Neural cell (in vitro differentiated cells): ENCODE measurements around the gene CPVL. TPM values are rescaled to one million over a fixed set of nuclear protein-coding genes. Genes with fewer than 3 reads are reported as not detected.

Experiments used
- H2AFZ ChIP-seq: fragments of 200-600, 300-800 bp; sonication (generic), shearing (Covaris generic); 2 replicates; pipeline ENCODE4 v1.6.0; 2014; ENCODE audit warnings: low read depth, mild to moderate bottlenecking, antibody characterized with exemption, low read length, moderate library complexity
- H3F3A ChIP-seq: fragments of 200-600 bp; shearing (Covaris generic); 2 replicates; pipeline ENCODE4 v1.6.1; 2016; ENCODE audit warnings: mild to moderate bottlenecking, moderate library complexity, mixed read lengths, antibody characterized with exemption, low read length; ENCODE audit not compliant: insufficient read depth, poor library complexity, severe bottlenecking
- H3K27ac ChIP-seq: fragments of 200-600, 300-800 bp; sonication (generic), shearing (Covaris generic); 2 replicates; pipeline ENCODE4 v1.5.1; 2014; ENCODE audit warnings: mild to moderate bottlenecking, low read length, moderate library complexity
- H3K27me3 ChIP-seq: fragments of 300-800, 200-600 bp; sonication (generic), shearing (Covaris generic); 2 replicates; pipeline ENCODE4 v1.6.0; 2014; ENCODE audit warnings: mild to moderate bottlenecking, low read depth, low read length, moderate library complexity; ENCODE audit not compliant: insufficient read depth
- H3K36me3 ChIP-seq: fragments of 300-800, 200-600 bp; sonication (generic), shearing (Covaris generic); 2 replicates; pipeline ENCODE4 v1.5.1; 2014; ENCODE audit warnings: mild to moderate bottlenecking, antibody characterized with exemption, low read length, moderate library complexity; ENCODE audit not compliant: insufficient read depth
- H3K4me2 ChIP-seq: fragments of 300-800, 200-600 bp; sonication (generic), shearing (Covaris generic); 2 replicates; pipeline ENCODE4 v1.6.0; 2014; ENCODE audit warnings: mild to moderate bottlenecking, low read length
- H3K4me3 ChIP-seq: fragments of 300-800, 200-600 bp; sonication (generic), shearing (Covaris generic); 2 replicates; pipeline ENCODE4 v1.5.1; 2014; ENCODE audit warnings: mild to moderate bottlenecking, low read length, moderate library complexity
- H3K79me2 ChIP-seq: fragments of 200-600 bp; shearing (Covaris generic); replicated peaks from 2 replicates; pipeline ENCODE4 v1.6.0; 2014; ENCODE audit warnings: mild to moderate bottlenecking, low read length, moderate library complexity; ENCODE audit not compliant: insufficient read depth
- H3K9ac ChIP-seq: fragments of 300-800, 200-600 bp; sonication (generic), shearing (Covaris generic); 2 replicates; pipeline ENCODE4 v1.6.1; 2016; ENCODE audit warnings: mild to moderate bottlenecking, low read length, mixed read lengths
- H3K9me2 ChIP-seq: fragments of 200-600 bp; shearing (Covaris generic); 2 replicates; pipeline ENCODE4 v1.6.1; 2016; ENCODE audit warnings: mild to moderate bottlenecking, low read length, mixed read lengths; ENCODE audit not compliant: insufficient read depth
- H3K9me3 ChIP-seq: fragments of 200-600, 300-800 bp; sonication (generic), shearing (Covaris generic); 2 replicates; pipeline ENCODE4 v1.6.1; 2016; ENCODE audit warnings: mild to moderate bottlenecking, mixed run types, low read length, moderate library complexity, mixed read lengths
- H4K20me1 ChIP-seq: fragments of 200-600 bp; shearing (Covaris generic); 2 replicates; pipeline ENCODE4 v1.6.1; 2016; ENCODE audit warnings: mild to moderate bottlenecking, mixed run types; ENCODE audit not compliant: insufficient read depth
- EP300 ChIP-seq: fragments of 450-650 bp; conservative IDR thresholded peaks from 2 replicates; pipeline ENCODE4 v1.6.1; 2014; ENCODE audit warnings: antibody characterized with exemption, mild to moderate bottlenecking, moderate library complexity; ENCODE audit not compliant: poor library complexity, severe bottlenecking
- EZH2 ChIP-seq: fragments of 200-600, 300-800 bp; shearing (Covaris generic), sonication (generic); IDR thresholded peaks from 2 replicates; pipeline ENCODE4 v1.6.1; 2014; ENCODE audit warnings: antibody characterized with exemption, low read length, borderline replicate concordance, mild to moderate bottlenecking; ENCODE audit not compliant: insufficient read depth, poor library complexity, severe bottlenecking
- MXI1 ChIP-seq: fragments of 450-650 bp; conservative IDR thresholded peaks from 2 replicates; pipeline ENCODE4 v1.6.1; 2014; ENCODE audit warnings: antibody characterized with exemption, mild to moderate bottlenecking; ENCODE audit not compliant: poor library complexity, severe bottlenecking
- POLR2AphosphoS5 ChIP-seq: IDR thresholded peaks from 2 replicates; pipeline ENCODE4 v1.6.1; 2012
- RAD21 ChIP-seq: fragments of 450-650 bp; conservative IDR thresholded peaks from 2 replicates; pipeline ENCODE4 v1.6.1; 2014; ENCODE audit warnings: antibody characterized with exemption, mild to moderate bottlenecking, moderate library complexity
- SMC3 ChIP-seq: fragments of 450-650 bp; conservative IDR thresholded peaks from 2 replicates; pipeline ENCODE4 v1.6.1; 2014; ENCODE audit warnings: antibody characterized with exemption, mild to moderate bottlenecking, moderate library complexity; ENCODE audit not compliant: poor library complexity
- TAF1 ChIP-seq: IDR thresholded peaks from 2 replicates; pipeline ENCODE4 v1.6.1; 2012; ENCODE audit warnings: low read depth
- polyA plus RNA-seq: library from polyadenylated mRNA; depleted of rRNA; stranded (reverse); fragments of >200 nt; gene quantifications from 2 replicates; pipeline ENCODE4 v1.2.3, GENCODE V29; 2014
- TF ChIP-seq, protein P1 (sequence below): fragments of 450-650 bp; IDR thresholded peaks from 2 replicates; pipeline ENCODE4 v1.5.1; 2014; ENCODE audit warnings: antibody characterized with exemption, mild to moderate bottlenecking, moderate library complexity; ENCODE audit not compliant: poor library complexity, severe bottlenecking
- TF ChIP-seq, protein P2 (sequence below): IDR thresholded peaks from 2 replicates; pipeline ENCODE4 v1.6.1; 2012; ENCODE audit warnings: borderline replicate concordance

The CPVL gene
- polyA plus RNA-seq, 1 donor from 2014 or later = 13.0 TPM

DNA sequence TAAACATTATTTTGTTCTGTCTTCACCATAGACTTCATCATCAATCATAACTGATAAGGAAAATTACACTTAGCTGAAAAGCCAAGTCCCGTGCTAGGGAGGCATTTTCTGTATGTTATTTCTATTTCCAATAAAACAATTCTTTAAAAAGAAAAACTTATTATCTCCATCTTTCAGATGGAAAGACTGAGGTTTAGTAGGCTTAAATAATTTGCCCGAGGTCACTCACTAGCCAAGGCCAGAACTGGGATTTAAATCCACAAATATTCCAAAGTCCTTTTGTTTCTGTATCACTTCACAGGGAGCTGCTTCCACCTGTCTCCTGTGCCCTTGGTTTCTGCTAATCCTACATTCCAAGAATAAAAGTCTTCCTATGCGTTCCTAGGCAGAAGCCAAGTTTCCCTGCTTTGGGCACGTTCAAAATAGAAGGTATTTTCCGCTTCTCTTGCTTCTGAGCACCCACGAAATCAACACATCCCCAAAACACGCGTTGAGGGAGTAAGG is 732 bp downstream of the CPVL start:
- no peak overlapping the region for H2AFZ ChIP-seq

DNA sequence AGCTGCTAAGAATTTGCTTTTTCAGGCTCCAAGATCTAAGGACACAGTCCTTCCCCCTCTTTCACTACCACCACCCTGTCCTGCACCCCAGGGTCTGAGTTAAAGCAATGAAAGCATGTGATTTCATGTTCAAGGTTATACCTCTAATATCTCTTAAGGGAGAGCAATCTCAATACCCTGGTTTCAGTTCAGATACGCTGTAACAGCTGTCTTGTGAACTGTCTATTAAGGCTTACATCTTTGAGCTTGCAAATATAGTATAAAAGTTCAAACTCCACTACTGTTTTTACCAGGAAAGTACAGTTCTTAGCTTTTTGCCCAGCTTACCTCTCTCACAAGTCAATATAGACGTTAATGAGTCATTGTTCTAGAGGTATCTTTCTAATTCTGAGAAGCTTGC is 2.6 kb downstream of the CPVL start:
- H3K27me3 ChIP-seq = peaks cover 22% of the 10 kb centered on the region

More for the DNA sequence above, 732 bp downstream of the CPVL start:
- Histone ChIP-seq H4K20me1 (no peaks in the 10 kb centered on the region), H3K79me2 (no peaks in the 10 kb centered on the region), H3K4me3 (peak overlapping the region; percentile 62), H3K9me2 (no peaks in the 10 kb centered on the region), H3K4me2 (no peak overlapping the region), H3K27ac (no peak overlapping the region), H3F3A (no peaks in the 10 kb centered on the region), H3K9ac (no peak overlapping the region), H3K9me3 (no peaks in the 10 kb centered on the region), H3K36me3 (no peaks in the 10 kb centered on the region), H3K27me3 (peaks cover 22% of the 10 kb centered on the region)
- no peak for TF ChIP-seq TAF1
- TF ChIP-seq, protein P1, sequence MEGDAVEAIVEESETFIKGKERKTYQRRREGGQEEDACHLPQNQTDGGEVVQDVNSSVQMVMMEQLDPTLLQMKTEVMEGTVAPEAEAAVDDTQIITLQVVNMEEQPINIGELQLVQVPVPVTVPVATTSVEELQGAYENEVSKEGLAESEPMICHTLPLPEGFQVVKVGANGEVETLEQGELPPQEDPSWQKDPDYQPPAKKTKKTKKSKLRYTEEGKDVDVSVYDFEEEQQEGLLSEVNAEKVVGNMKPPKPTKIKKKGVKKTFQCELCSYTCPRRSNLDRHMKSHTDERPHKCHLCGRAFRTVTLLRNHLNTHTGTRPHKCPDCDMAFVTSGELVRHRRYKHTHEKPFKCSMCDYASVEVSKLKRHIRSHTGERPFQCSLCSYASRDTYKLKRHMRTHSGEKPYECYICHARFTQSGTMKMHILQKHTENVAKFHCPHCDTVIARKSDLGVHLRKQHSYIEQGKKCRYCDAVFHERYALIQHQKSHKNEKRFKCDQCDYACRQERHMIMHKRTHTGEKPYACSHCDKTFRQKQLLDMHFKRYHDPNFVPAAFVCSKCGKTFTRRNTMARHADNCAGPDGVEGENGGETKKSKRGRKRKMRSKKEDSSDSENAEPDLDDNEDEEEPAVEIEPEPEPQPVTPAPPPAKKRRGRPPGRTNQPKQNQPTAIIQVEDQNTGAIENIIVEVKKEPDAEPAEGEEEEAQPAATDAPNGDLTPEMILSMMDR = no peak
- no peak for TF ChIP-seq POLR2AphosphoS5
- no peak for TF ChIP-seq SMC3
- no peak for TF ChIP-seq RAD21
- no peak for TF ChIP-seq EP300
- TF ChIP-seq, protein P2, sequence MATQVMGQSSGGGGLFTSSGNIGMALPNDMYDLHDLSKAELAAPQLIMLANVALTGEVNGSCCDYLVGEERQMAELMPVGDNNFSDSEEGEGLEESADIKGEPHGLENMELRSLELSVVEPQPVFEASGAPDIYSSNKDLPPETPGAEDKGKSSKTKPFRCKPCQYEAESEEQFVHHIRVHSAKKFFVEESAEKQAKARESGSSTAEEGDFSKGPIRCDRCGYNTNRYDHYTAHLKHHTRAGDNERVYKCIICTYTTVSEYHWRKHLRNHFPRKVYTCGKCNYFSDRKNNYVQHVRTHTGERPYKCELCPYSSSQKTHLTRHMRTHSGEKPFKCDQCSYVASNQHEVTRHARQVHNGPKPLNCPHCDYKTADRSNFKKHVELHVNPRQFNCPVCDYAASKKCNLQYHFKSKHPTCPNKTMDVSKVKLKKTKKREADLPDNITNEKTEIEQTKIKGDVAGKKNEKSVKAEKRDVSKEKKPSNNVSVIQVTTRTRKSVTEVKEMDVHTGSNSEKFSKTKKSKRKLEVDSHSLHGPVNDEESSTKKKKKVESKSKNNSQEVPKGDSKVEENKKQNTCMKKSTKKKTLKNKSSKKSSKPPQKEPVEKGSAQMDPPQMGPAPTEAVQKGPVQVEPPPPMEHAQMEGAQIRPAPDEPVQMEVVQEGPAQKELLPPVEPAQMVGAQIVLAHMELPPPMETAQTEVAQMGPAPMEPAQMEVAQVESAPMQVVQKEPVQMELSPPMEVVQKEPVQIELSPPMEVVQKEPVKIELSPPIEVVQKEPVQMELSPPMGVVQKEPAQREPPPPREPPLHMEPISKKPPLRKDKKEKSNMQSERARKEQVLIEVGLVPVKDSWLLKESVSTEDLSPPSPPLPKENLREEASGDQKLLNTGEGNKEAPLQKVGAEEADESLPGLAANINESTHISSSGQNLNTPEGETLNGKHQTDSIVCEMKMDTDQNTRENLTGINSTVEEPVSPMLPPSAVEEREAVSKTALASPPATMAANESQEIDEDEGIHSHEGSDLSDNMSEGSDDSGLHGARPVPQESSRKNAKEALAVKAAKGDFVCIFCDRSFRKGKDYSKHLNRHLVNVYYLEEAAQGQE = no peak
- TF ChIP-seq MXI1 = no peak
- TF ChIP-seq EZH2 = no peak

More for the DNA sequence above, 2.6 kb downstream of the CPVL start:
- no peak for TF ChIP-seq SMC3
- no peak for TF ChIP-seq POLR2AphosphoS5
- TF ChIP-seq RAD21 = no peak
- no peak for TF ChIP-seq MXI1
- TF ChIP-seq, protein P1 = no peak
- TF ChIP-seq, protein P2 = no peak
- no peak for TF ChIP-seq EP300
- TF ChIP-seq EZH2 = no peak
- Histone ChIP-seq H3K4me2 (no peak overlapping the region), H3K9ac (no peak overlapping the region), H3K27ac (no peak overlapping the region), H3F3A (no peaks in the 10 kb centered on the region), H4K20me1 (no peaks in the 10 kb centered on the region), H3K36me3 (no peaks in the 10 kb centered on the region), H3K79me2 (no peaks in the 10 kb centered on the region), H3K9me2 (no peaks in the 10 kb centered on the region), H3K9me3 (no peaks in the 10 kb centered on the region), H3K4me3 (no peak overlapping the region), H2AFZ (no peak overlapping the region)
